GM21619 (cell line): ENCODE results near the gene U2AF2.

Experiments used
- ATAC-seq: cut with Tn5 transposase; IDR thresholded peaks from one replicate; pipeline ENCODE4 v1.9.1; 2021; ENCODE audit not compliant: unreplicated experiment

U2AF2 gene

GRCh38 chr19:55642153-55643002, 12.5 kb upstream of the U2AF2 start:
- no peak for ATAC-seq

DNA sequence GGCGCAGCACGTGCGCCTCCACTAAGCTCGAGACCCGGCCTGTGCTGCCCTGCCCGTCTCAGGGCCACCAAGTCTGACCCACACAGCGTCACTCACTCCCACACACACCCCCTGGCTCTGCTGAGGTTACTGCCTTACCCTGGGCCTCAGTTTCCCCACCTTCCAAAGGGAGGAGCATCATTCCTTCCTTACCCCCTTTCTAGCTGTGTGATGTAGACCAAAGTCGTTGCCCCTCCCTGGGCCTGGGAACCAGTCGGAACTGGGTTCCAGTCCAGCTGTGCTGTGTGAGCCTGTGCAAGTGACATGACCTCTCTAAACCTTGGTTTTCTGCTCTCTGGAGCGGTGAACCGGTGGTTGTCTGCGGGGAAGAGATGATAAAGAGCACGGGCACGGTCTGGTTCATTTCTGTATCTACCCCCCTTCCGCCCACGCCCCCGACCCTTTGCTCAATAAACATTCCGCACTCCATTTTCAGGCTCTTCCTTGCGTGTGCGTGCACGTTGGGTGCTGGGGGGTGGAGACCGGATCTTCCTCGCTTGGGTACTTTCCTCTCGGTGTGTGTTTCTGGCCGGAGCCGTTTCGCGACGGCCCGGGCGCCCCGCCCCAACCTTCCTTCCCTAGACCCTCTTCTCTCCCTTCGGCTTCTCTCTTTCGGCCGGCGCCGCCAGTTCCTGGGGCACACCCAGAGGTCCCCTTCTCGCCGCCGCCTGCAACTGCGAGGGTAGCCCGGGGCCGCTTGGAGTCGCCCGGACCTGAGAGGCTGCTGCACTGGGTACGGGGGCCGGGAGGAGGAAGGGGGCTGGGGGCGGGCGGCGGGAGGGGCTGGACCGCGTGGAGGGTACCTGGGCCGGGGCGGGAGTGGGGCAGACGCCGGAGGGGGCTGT, 11.6 kb upstream of the U2AF2 start, which contains the start of gene ZNF581:
Gene ZNF581 (plus strand): TSS at position 647 of the 884 bp plus-strand sequence. CDS start 923 bp downstream, outside the sequence.
- no peak for ATAC-seq

DNA sequence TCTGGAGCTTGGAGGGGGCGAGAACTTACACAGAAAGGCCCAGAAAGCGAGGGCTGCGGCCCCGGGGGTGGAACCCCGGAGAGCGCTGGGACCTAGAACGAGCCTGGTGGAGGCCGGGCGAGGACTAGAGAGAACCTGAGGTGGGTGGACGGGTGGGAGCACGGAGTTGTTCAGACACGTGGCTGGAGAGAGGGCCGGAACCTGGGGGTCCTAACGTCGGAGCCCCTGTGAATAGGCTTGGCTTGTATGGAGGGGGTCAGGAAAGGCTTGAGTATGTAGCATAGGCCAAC, 11.0 kb upstream of the U2AF2 start:
- no peak for ATAC-seq

DNA sequence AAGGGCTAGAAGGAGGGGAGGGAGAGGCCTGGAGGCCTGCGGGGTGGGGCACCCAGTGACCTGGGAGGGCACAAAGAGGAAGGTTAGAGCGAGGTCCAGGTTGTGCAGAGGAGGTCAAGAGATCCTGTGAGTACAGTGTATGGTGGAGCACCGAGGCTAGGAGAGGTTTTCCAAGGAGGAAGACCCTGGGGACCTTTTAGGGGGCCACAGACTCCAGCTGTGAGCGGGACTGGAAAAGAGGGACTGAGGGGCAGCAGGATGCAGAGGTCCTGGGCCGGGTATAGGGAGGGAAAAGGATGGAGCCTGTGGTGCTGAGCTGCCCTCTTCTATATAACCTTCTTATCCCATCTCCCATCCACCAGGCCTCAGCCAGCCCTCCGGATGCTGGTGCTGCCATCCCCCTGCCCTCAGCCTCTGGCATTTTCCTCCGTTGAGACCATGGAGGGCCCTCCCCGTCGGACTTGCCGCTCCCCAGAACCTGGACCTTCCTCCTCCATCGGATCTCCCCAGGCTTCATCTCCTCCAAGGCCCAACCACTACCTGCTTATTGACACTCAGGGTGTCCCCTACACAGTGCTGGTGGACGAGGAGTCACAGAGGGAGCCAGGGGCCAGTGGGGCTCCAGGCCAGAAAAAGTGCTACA, 10.5 kb upstream of the U2AF2 start:
- ATAC-seq, result no peak

GRCh38 chr19:55644842-55645511, 9.9 kb upstream of the U2AF2 start:
- ATAC-seq, result no peak

GRCh38 chr19:55645512-55645881, 9.3 kb upstream of the U2AF2 start:
- ATAC-seq, result no peak

DNA sequence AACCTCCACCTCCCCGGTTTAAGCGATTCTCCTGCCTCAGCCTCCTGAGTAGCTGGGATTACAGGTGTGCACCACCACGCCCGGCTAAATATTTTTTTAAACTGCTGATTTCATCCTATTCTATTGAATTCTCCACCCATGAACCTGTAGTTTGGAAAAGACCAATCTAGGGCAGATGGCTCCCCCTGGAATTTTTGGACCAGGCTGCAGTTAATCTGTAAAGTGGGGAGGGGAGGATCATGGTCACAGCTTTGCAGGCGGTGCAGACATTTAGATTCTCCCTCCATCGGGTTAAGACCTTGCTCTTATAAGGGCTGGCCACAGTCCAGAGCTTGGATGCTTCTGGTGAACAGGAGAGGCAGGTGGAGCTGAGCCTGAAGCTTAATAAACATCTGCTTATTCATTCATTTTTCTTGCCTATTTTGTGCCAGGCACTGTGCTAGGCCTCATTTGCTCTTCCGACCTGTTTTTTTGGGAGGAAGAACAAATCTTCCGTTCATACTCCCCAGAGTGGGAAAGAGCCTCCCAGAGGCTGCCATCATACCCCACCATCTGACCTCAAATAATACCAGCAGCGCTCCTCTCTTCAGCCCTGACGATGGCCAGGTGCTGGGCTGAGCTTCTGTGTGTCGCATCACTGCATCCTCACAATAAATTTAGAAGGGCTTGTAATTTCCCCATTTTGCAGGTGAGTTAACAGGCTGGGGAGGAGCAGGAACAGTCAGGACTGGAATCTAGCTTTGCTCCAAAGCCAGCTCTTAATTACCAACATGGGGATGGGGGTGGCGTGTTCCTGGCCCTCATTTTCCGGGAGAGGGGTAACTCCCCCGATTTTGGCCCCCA, 7.7 kb upstream of the U2AF2 start:
- no peak for ATAC-seq

- ATAC-seq, result no peak
Measured at GRCh38 chr19:55647732-55648584, 6.9 kb upstream of the U2AF2 start, which contains the start of gene CCDC106. Gene CCDC106 (plus strand): TSS chr19:55648212. CDS start chr19:55649047, 835 bp downstream.

GRCh38 chr19:55648585-55649267, 6.1 kb upstream of the U2AF2 start:
- ATAC-seq, result no peak

DNA sequence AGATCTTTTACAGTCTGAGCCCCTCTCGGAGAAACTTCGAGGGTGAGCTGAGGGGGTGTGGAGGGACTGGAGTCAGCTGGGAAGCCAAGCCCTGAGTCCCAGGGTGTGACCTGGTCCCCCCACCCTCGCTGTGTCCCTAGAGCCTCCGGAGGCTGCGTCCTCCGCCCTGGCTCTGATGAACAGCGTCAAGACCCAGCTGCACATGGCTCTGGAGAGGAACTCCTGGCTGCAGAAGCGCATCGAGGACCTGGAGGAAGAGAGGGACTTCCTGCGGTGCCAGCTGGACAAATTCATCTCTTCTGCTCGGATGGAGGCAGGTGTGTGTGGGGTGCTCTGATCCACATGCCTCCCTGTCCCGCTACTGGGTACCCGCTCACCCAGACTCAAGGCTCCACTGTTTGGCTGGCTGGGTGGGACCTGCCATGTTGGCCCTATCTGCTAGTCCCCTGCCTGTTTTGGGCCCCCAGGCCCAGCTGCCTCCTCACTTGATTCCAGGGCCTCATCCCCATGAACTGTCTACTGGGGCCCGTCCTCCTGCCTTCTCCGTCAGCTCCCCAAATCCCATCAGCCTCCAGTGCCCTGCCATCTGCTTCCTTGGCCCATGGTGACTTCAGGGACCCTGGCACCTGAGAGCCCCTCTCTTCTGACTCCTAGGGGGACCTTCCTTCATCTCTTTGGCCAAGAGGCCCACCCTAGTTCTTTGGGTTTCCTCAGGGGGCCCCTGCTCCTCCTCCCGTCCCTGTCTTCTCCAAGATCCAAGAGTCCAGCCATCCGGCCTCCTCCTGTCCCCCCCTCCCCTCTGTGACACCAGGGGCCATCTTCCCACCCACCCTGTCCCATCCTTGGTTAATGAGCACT, 5.3 kb upstream of the U2AF2 start:
- no peak for ATAC-seq

DNA sequence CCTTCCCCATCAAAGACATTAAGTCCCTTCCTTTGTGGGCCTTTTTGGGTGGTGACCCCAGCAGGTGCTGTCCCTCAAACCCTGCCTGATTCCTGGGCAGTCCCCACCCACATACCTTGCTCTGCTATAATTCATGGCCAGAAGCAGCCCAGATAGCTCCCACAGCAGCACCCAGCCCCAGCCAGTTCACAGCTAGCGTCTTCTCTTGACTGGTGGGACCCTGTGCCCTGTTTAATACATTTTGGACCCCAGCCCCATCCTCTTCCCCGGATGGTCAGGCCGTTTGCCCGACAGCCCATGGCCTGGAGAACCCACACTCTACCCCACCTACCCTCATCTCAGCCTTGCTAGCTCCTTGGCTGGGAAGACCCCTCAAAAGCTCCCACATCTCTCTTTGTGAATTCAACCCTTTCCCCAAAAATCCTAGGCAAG, 4.7 kb upstream of the U2AF2 start:
- ATAC-seq, result no peak

DNA sequence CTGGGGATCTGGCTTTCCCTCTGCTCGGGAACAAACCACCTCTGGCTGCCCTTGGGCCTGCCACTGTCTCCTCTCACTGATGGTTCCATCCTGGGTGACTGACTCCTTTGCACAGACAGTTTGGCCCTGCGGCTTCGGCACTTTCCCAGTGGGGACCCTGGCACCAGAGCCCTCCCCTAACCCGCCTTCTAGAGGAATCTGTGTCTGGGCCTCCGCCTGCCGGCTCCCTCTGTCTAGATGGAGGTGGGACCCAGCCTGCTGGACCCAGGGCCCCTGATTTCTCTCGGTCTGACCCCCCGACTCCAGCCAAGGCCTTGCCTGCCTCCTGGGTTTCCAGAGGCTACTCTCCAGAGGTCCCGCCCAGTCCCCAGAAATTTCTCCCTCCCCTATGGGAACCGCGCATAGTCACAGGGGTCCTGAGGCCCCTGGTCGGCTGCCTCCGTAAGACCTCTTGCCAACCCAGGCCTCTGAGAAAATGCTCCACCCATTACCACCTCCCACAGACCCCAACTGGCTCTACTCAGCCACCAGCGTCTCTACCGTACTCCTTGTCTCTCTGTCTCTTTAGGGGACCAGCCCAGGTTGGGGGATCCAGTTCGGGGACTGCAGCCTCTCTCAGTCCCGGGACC, 4.1 kb upstream of the U2AF2 start:
- no peak for ATAC-seq

GRCh38 chr19:55651236-55651635, 3.6 kb upstream of the U2AF2 start:
- ATAC-seq, result no peak

GRCh38 chr19:55652311-55653128, 2.3 kb upstream of the U2AF2 start:
- no peak for ATAC-seq

GRCh38 chr19:55653651-55654322, 1.0 kb upstream of the U2AF2 start:
- peak; percentile 34 for ATAC-seq
